Ishikawa (cell line): ENCODE results near the gene USP44.

Source experiments
- CEBPB ChIP-seq: IDR thresholded peaks from 2 replicates; pipeline ENCODE4 v1.6.1; 2012
- EP300 ChIP-seq: IDR thresholded peaks from 2 replicates; pipeline ENCODE4 v1.6.1; 2012; ENCODE audit warnings: borderline replicate concordance
- NFIC ChIP-seq: IDR thresholded peaks from 2 replicates; pipeline ENCODE4 v1.6.1; 2012
- TCF12 ChIP-seq: IDR thresholded peaks from 2 replicates; pipeline ENCODE4 v1.6.1; 2012; ENCODE audit warnings: low read depth
- TF ChIP-seq, protein P1 (sequence below): IDR thresholded peaks from 2 replicates; pipeline ENCODE4 v1.6.1; 2012

DNA sequence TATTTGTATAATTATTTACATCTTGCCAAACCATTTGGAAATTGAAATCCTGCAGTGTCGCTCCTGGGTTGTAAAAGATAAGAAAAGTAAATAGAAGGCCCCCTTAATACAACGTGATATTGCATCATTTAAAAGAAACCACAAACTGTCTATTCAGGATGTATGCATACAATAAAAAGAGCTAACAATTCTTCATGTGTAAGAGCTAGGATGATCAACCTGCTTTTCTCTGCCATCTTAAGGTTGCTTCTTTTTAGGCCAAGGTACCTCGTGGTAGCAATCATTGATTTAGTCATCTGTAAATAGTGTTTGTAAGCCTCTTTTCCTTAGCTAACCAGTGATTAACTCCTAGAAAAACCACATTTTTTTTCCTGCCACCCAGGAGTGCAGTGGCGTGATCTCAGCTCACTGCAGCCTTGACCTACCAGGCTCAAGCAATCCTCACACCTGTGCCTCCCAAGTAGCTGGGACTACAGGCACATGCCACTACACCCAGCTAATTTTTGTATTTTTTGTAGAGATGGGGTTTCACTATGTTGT lies 3.3 kb upstream of the USP44 start:
- no peak for TF ChIP-seq EP300
- no peak for TF ChIP-seq TCF12
- no peak for TF ChIP-seq NFIC
- TF ChIP-seq, protein P1, sequence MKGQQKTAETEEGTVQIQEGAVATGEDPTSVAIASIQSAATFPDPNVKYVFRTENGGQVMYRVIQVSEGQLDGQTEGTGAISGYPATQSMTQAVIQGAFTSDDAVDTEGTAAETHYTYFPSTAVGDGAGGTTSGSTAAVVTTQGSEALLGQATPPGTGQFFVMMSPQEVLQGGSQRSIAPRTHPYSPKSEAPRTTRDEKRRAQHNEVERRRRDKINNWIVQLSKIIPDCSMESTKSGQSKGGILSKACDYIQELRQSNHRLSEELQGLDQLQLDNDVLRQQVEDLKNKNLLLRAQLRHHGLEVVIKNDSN = no peak
- TF ChIP-seq CEBPB = no peak
